H9 (cell line): ENCODE measurements around the gene SMARCE1. TPM values are rescaled to one million over a fixed set of nuclear protein-coding genes. Genes with fewer than 3 reads are reported as not detected.

Experiments
- DNase-seq: peaks from one replicate; pipeline ENCODE4 v3.0.0-alpha.2; 2017
- H2AFZ ChIP-seq: one replicate; pipeline ENCODE4 v1.6.1; 2013; ENCODE audit warnings: mild to moderate bottlenecking, low read length, control low read depth, moderate library complexity
- H2AK5ac ChIP-seq: 2 replicates; pipeline ENCODE4 v1.6.1; 2013; ENCODE audit warnings: low read length, control low read depth, mixed read lengths; ENCODE audit not compliant: insufficient read length
- H2BK120ac ChIP-seq: one replicate; pipeline ENCODE4 v1.6.1; 2013; ENCODE audit warnings: low read depth, mild to moderate bottlenecking, low read length, control low read depth, inconsistent platforms; ENCODE audit not compliant: poor library complexity, severe bottlenecking
- H2BK12ac ChIP-seq: 2 replicates; pipeline ENCODE4 v1.6.1; 2013; ENCODE audit warnings: low read length, control low read depth, mixed read lengths, low read depth; ENCODE audit not compliant: insufficient read length
- H2BK15ac ChIP-seq: 2 replicates; pipeline ENCODE4 v1.6.1; 2013; ENCODE audit warnings: low read depth, low read length, control low read depth
- H2BK20ac ChIP-seq: one replicate; pipeline ENCODE4 v1.6.1; 2013; ENCODE audit warnings: low read depth, mild to moderate bottlenecking, low read length, control low read depth, inconsistent platforms; ENCODE audit not compliant: poor library complexity, severe bottlenecking
- H2BK5ac ChIP-seq: 2 replicates; pipeline ENCODE4 v1.6.1; 2013; ENCODE audit warnings: low read length, control low read depth, mixed read lengths; ENCODE audit not compliant: insufficient read length
- H3K14ac ChIP-seq: 2 replicates; pipeline ENCODE4 v1.6.1; 2013; ENCODE audit warnings: low read length, control low read depth; ENCODE audit not compliant: insufficient read depth
- H3K18ac ChIP-seq: 2 replicates; pipeline ENCODE4 v1.6.1; 2013; ENCODE audit warnings: low read depth, mild to moderate bottlenecking, mixed read lengths, low read length, control low read depth; ENCODE audit not compliant: insufficient read length
- H3K23ac ChIP-seq: 2 replicates; pipeline ENCODE4 v1.6.1; 2013; ENCODE audit warnings: low read length, control low read depth, mixed read lengths, low read depth; ENCODE audit not compliant: insufficient read length
- H3K23me2 ChIP-seq: 2 replicates; pipeline ENCODE4 v1.6.1; 2013; ENCODE audit warnings: low read depth, mild to moderate bottlenecking, mixed read lengths, low read length, control low read depth; ENCODE audit not compliant: insufficient read length, poor library complexity, severe bottlenecking
- H3K27ac ChIP-seq: 2 replicates; pipeline ENCODE4 v1.5.1; 2013; ENCODE audit warnings: low read length, control low read depth, mixed read lengths, low read depth; ENCODE audit not compliant: insufficient read length
- H3K27me3 ChIP-seq: 2 replicates; pipeline ENCODE4 v1.6.1; 2013; ENCODE audit warnings: low read length, control low read depth, inconsistent platforms; ENCODE audit not compliant: insufficient read depth
- H3K4ac ChIP-seq: 2 replicates; pipeline ENCODE4 v1.6.1; 2013; ENCODE audit warnings: low read depth, mild to moderate bottlenecking, control low read depth, inconsistent platforms, low read length, moderate library complexity
- H3K4me1 ChIP-seq: 2 replicates; pipeline ENCODE4 v1.6.1; 2013; ENCODE audit warnings: low read length, control low read depth, inconsistent platforms; ENCODE audit not compliant: insufficient read depth
- H3K4me2 ChIP-seq: 2 replicates; pipeline ENCODE4 v1.6.1; 2013; ENCODE audit warnings: low read length, control low read depth, mixed read lengths; ENCODE audit not compliant: insufficient read length, insufficient read depth
- H3K56ac ChIP-seq: 2 replicates; pipeline ENCODE4 v1.6.1; 2013; ENCODE audit warnings: low read depth, mild to moderate bottlenecking, mixed read lengths, low read length, control low read depth; ENCODE audit not compliant: insufficient read length
- H3K79me1 ChIP-seq: 2 replicates; pipeline ENCODE4 v1.6.1; 2013; ENCODE audit warnings: low read depth, mild to moderate bottlenecking, moderate library complexity, low read length, control low read depth, inconsistent platforms; ENCODE audit not compliant: insufficient read depth, poor library complexity, severe bottlenecking
- H3K79me2 ChIP-seq: 2 replicates; pipeline ENCODE4 v1.6.1; 2013; ENCODE audit warnings: low read length, control low read depth, inconsistent platforms; ENCODE audit not compliant: insufficient read depth
- H3K9ac ChIP-seq: 2 replicates; pipeline ENCODE4 v1.6.1; 2013; ENCODE audit warnings: low read length, control low read depth, mixed read lengths; ENCODE audit not compliant: insufficient read length; ENCODE audit errors: extremely low read depth
- H3K9me3 ChIP-seq: one replicate; pipeline ENCODE4 v1.6.1; 2013; ENCODE audit warnings: low read depth, low read length, inconsistent platforms; ENCODE audit not compliant: control insufficient read depth
- H3T11ph ChIP-seq: one replicate; pipeline ENCODE4 v1.6.1; 2013; ENCODE audit warnings: mild to moderate bottlenecking, low read length, control low read depth, inconsistent platforms
- H4K20me1 ChIP-seq: one replicate; pipeline ENCODE4 v1.6.1; 2013; ENCODE audit not compliant: control insufficient read depth, insufficient read length, insufficient read depth
- H4K5ac ChIP-seq: 2 replicates; pipeline ENCODE4 v1.6.1; 2013; ENCODE audit warnings: low read depth, mild to moderate bottlenecking, mixed read lengths, low read length, control low read depth; ENCODE audit not compliant: insufficient read length
- H4K8ac ChIP-seq: replicated peaks from 2 replicates; pipeline ENCODE4 v1.6.1; 2013; ENCODE audit warnings: low read length, control low read depth, mixed read lengths, low read depth; ENCODE audit not compliant: insufficient read length
- H4K91ac ChIP-seq: 2 replicates; pipeline ENCODE4 v1.6.1; 2013; ENCODE audit warnings: low read depth, mild to moderate bottlenecking, moderate library complexity, mixed read lengths, low read length, control low read depth; ENCODE audit not compliant: insufficient read length
- H3K27ac Mint-ChIP-seq, 3 experiments: 2 replicates in 2 of 3; 3 replicates in 1 of 3; pipeline ENCODE4 v1.8.0; 2020 to 2021; ENCODE audit warnings: mixed read lengths in 3 of 3, mild to moderate bottlenecking in 1 of 3, moderate library complexity in 1 of 3
- H3K27me3 Mint-ChIP-seq: 2 replicates; pipeline ENCODE4 v1.8.0; 2021; ENCODE audit warnings: low read depth, mild to moderate bottlenecking, moderate library complexity, mixed read lengths
- H3K36me3 Mint-ChIP-seq, 3 experiments: 2 replicates in 2 of 3; 3 replicates in 1 of 3; pipeline ENCODE4 v1.8.0; 2020 to 2021; ENCODE audit warnings: low read depth in 3 of 3, mixed read lengths in 3 of 3; ENCODE audit not compliant: insufficient read depth in 1 of 3
- H3K4me1 Mint-ChIP-seq, 2 experiments: 2 replicates each; pipeline ENCODE4 v1.8.0; 2020; ENCODE audit warnings: mixed read lengths in 2 of 2
- H3K4me3 Mint-ChIP-seq, 2 experiments: 2 replicates in 1 of 2; 3 replicates in 1 of 2; pipeline ENCODE4 v1.8.0; 2020 to 2021; ENCODE audit warnings: mild to moderate bottlenecking in 2 of 2, mixed read lengths in 2 of 2, moderate library complexity in 1 of 2
- H3K9me3 Mint-ChIP-seq, 2 experiments: 2 replicates in 1 of 2; 3 replicates in 1 of 2; pipeline ENCODE4 v1.8.0; 2020; ENCODE audit warnings: mild to moderate bottlenecking in 2 of 2, mixed read lengths in 2 of 2, moderate library complexity in 1 of 2
- CTCF ChIP-seq: fragments of 200-600 bp; sonication (generic); conservative IDR thresholded peaks from 3 replicates; pipeline ENCODE4 v1.8.0; 2021; ENCODE audit warnings: antibody characterized with exemption, mild to moderate bottlenecking
- WGBS: extraction: QIAGEN DNeasy Blood & Tissue Kit; methylation state at CpG from one replicate; pipeline ENCODE4 v1.1.7; 2013; ENCODE audit warnings: missing lambda C conversion rate, low lambda C conversion rate, mixed read lengths; ENCODE audit not compliant: insufficient read length; ENCODE audit errors: extremely low coverage; 5-methylcytosine and 5-hydroxymethylcytosine counted together
- total RNA-seq: library from RNA; stranded (reverse); gene quantifications from 2 replicates; pipeline ENCODE4 v1.2.1, GENCODE V29; 2021

SMARCE1 gene
- total RNA-seq, 1 experiment from 2014 or later = 122 TPM

- no CpG with 5 or more reads among the region's 6 CpGs for WGBS
- no peak overlapping the region for H3K23ac ChIP-seq
- no peak overlapping the region for H2BK5ac ChIP-seq
- Mint-ChIP-seq H3K27ac (no peak overlapping the region), H3K4me1 (peaks cover 4 to 7% of the 10 kb centered on the region in 2 experiments; a peak in 3 of 4 replicates), H3K4me3 (no peak overlapping the region), H3K27me3 (peaks cover 10% of the 10 kb centered on the region), H3K9me3 (no peaks in the 10 kb centered on the region), H3K36me3 (no peaks in the 10 kb centered on the region; a peak in 1 of 7 replicates)
- no peak overlapping the region for H2AFZ ChIP-seq
- no peak overlapping the region for H3K4me2 ChIP-seq
- no peak overlapping the region for H4K8ac ChIP-seq
- H3K4ac ChIP-seq = no peak overlapping the region
- H3K9me3 ChIP-seq = no peaks in the 10 kb centered on the region
- H2BK15ac ChIP-seq = no peak overlapping the region
- no peak overlapping the region for H4K91ac ChIP-seq
- H3K56ac ChIP-seq = no peak overlapping the region
- H3T11ph ChIP-seq = no peak overlapping the region
- no peak for TF ChIP-seq CTCF
- H3K27ac ChIP-seq = no peak overlapping the region
- H3K14ac ChIP-seq = no peak overlapping the region
- H2BK20ac ChIP-seq = no peak overlapping the region
- no peaks in the 10 kb centered on the region for H3K27me3 ChIP-seq
- no peak overlapping the region for H2BK12ac ChIP-seq
- no peak overlapping the region for H3K9ac ChIP-seq
- no peak for DNase-seq
- H3K79me1 ChIP-seq = no peaks in the 10 kb centered on the region
- H3K79me2 ChIP-seq = no peaks in the 10 kb centered on the region
- H4K20me1 ChIP-seq = no peaks in the 10 kb centered on the region
- H4K5ac ChIP-seq = no peak overlapping the region
- no peak overlapping the region for H3K18ac ChIP-seq
- H2BK120ac ChIP-seq = no peak overlapping the region
- H2AK5ac ChIP-seq = no peak overlapping the region
- no peaks in the 10 kb centered on the region for H3K23me2 ChIP-seq
- H3K4me1 ChIP-seq = no peaks in the 10 kb centered on the region
Observed at GRCh38 chr17:40621019-40621418, 26.6 kb downstream of the SMARCE1 start.
